ENCODE data around the gene CYP1B1.

DNA sequence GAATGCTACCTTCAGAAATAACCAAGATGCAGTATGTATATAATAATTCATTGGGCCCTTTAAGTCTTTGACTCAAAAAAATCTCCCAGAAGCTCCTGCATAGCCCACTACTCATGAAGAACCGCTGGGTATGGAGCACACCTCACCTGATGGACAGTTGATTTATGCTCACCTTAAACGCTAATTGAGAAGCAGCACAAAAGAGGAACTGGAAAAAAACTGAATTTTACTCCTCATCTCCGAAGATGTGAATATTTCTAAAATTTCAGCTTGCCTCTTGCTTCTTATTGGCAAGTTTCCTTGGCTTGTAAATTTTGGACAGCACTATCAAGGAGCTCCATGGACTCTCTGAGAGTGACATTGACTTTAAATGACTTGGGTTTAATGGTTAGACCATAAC, 5.5 kb downstream of the CYP1B1 start:
- TF ChIP-seq, protein P1, sequence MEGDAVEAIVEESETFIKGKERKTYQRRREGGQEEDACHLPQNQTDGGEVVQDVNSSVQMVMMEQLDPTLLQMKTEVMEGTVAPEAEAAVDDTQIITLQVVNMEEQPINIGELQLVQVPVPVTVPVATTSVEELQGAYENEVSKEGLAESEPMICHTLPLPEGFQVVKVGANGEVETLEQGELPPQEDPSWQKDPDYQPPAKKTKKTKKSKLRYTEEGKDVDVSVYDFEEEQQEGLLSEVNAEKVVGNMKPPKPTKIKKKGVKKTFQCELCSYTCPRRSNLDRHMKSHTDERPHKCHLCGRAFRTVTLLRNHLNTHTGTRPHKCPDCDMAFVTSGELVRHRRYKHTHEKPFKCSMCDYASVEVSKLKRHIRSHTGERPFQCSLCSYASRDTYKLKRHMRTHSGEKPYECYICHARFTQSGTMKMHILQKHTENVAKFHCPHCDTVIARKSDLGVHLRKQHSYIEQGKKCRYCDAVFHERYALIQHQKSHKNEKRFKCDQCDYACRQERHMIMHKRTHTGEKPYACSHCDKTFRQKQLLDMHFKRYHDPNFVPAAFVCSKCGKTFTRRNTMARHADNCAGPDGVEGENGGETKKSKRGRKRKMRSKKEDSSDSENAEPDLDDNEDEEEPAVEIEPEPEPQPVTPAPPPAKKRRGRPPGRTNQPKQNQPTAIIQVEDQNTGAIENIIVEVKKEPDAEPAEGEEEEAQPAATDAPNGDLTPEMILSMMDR (optimal IDR thresholded peaks at IDR 0.05 in 1 of 3, IDR thresholded peaks at IDR 0.05 in 1 of 3, conservative IDR thresholded peaks at IDR 0.05 in 1 of 3; ENCODE audit: extremely low read depth in 1 of 3, insufficient read depth in 2 of 3, low read length in 3 of 3), result no peak
- TF ChIP-seq EZH2 (IDR thresholded peaks at IDR 0.05; ENCODE audit: low read length), result no peak
